CD14-positive monocyte (primary cell): ENCODE results near the gene CENATAC. TPM values are rescaled to one million over a fixed set of nuclear protein-coding genes. Genes with fewer than 3 reads are reported as not detected.

Experiments
- DNase-seq, 3 donors: peaks; one replicate each; pipeline ENCODE4 v3.0.0-alpha.2; 2011 to 2022
- H2AFZ ChIP-seq: 2 replicates; pipeline ENCODE4 v1.6.0; 2012; ENCODE audit warnings: mild to moderate bottlenecking, low read depth, low read length, inconsistent platforms; ENCODE audit not compliant: insufficient read depth, poor library complexity, severe bottlenecking
- H3K27ac ChIP-seq, 2 donors: 1 replicate in 1 of 2; 2 replicates in 1 of 2; pipeline ENCODE4 v1.5.1; 2012 to 2013; ENCODE audit warnings: low read length in 2 of 2, control low read depth in 1 of 2, inconsistent platforms in 1 of 2, low read depth in 1 of 2, mild to moderate bottlenecking in 1 of 2
- H3K27me3 ChIP-seq, 2 donors: one replicate each; pipeline versions ENCODE4 v1.6.0 to v1.6.1; 2011 to 2013; ENCODE audit warnings: low read length in 2 of 2; ENCODE audit not compliant: control insufficient read depth in 2 of 2, insufficient read depth in 2 of 2
- H3K36me3 ChIP-seq, 2 donors: replicated peaks in 1 of 2; 1 replicate in 1 of 2; 2 replicates in 1 of 2; pipeline versions ENCODE4 v1.5.1 to v1.6.1; 2012 to 2013; ENCODE audit warnings: low read length in 2 of 2, control low read depth in 1 of 2, inconsistent platforms in 1 of 2, mild to moderate bottlenecking in 1 of 2; ENCODE audit not compliant: insufficient read depth in 2 of 2, control insufficient read depth in 1 of 2
- H3K4me1 ChIP-seq, 2 donors: 1 replicate in 1 of 2; 2 replicates in 1 of 2; pipeline versions ENCODE4 v1.5.1 to v1.6.1; 2012 to 2013; ENCODE audit warnings: low read length in 2 of 2, control low read depth in 1 of 2, inconsistent platforms in 1 of 2, mild to moderate bottlenecking in 1 of 2, moderate library complexity in 1 of 2; ENCODE audit not compliant: insufficient read depth in 2 of 2, control insufficient read depth in 1 of 2
- H3K4me2 ChIP-seq: replicated peaks from 2 replicates; pipeline ENCODE3; 2012; ENCODE audit warnings: low read length, moderate library complexity, mild to moderate bottlenecking; ENCODE audit not compliant: poor library complexity, severe bottlenecking; ENCODE audit errors: extremely low read depth
- H3K4me3 ChIP-seq, 3 experiments: fragments of 200-600 bp in 1 of 3; sonication (generic) in 1 of 3; replicated peaks in 1 of 3; 1 replicate in 2 of 3; 2 replicates in 1 of 3; pipeline ENCODE4 v1.5.1; 2011 to 2013; ENCODE audit warnings: low read length in 3 of 3, mild to moderate bottlenecking in 3 of 3, control low read depth in 2 of 3, low read depth in 2 of 3, inconsistent platforms in 1 of 3, moderate library complexity in 1 of 3
- H3K79me2 ChIP-seq: 2 replicates; pipeline ENCODE4 v1.6.0; 2012; ENCODE audit warnings: mild to moderate bottlenecking, control low read depth, inconsistent platforms, low read length, moderate library complexity; ENCODE audit not compliant: insufficient read depth
- H3K9ac ChIP-seq: 2 replicates; pipeline ENCODE4 v1.6.0; 2017; ENCODE audit warnings: low read length, mild to moderate bottlenecking; ENCODE audit not compliant: insufficient read depth, poor library complexity, severe bottlenecking
- H3K9me3 ChIP-seq, 2 donors: replicated peaks in 1 of 2; 1 replicate in 1 of 2; 2 replicates in 1 of 2; pipeline versions ENCODE4 v1.5.1 to v1.6.1; 2012 to 2013; ENCODE audit warnings: low read length in 2 of 2, control low read depth in 1 of 2; ENCODE audit not compliant: control insufficient read depth in 1 of 2, insufficient read depth in 1 of 2
- H4K20me1 ChIP-seq: 2 replicates; pipeline ENCODE4 v1.6.0; 2012; ENCODE audit warnings: mild to moderate bottlenecking, low read length, control low read depth, moderate library complexity; ENCODE audit not compliant: insufficient read depth
- H3K27ac Mint-ChIP-seq, 7 donors: one replicate each; pipeline ENCODE4 v1.8.0; 2020; ENCODE audit warnings: mild to moderate bottlenecking in 7 of 7, mixed read lengths in 7 of 7, moderate library complexity in 6 of 7, inconsistent platforms in 2 of 7
- H3K27me3 Mint-ChIP-seq, 3 donors: one replicate each; pipeline ENCODE4 v1.8.0; 2021 to 2022; ENCODE audit warnings: low read depth in 3 of 3, mild to moderate bottlenecking in 3 of 3, mixed read lengths in 3 of 3, moderate library complexity in 3 of 3, inconsistent platforms in 1 of 3
- H3K36me3 Mint-ChIP-seq, 2 donors: one replicate each; pipeline ENCODE4 v1.8.0; 2020; ENCODE audit warnings: mixed read lengths in 2 of 2, inconsistent platforms in 1 of 2, mild to moderate bottlenecking in 1 of 2
- H3K4me1 Mint-ChIP-seq: one replicate; pipeline ENCODE4 v1.8.0; 2020; ENCODE audit warnings: mild to moderate bottlenecking, mixed read lengths
- H3K4me3 Mint-ChIP-seq, 2 donors: one replicate each; pipeline ENCODE4 v1.8.0; 2020; ENCODE audit warnings: mild to moderate bottlenecking in 2 of 2, mixed read lengths in 2 of 2, moderate library complexity in 1 of 2
- H3K9me3 Mint-ChIP-seq, 7 donors: one replicate each; pipeline ENCODE4 v1.8.0; 2020 to 2022; ENCODE audit warnings: mixed read lengths in 7 of 7, mild to moderate bottlenecking in 6 of 7, moderate library complexity in 6 of 7, inconsistent platforms in 2 of 7
- WGBS: methylation state at CpG from one replicate; pipeline ENCODE4 v1.1.5; 2013; ENCODE audit warnings: missing lambda C conversion rate; ENCODE audit not compliant: insufficient coverage; 5-methylcytosine and 5-hydroxymethylcytosine counted together
- intact Hi-C, 2 donors: fragments of 100-400 bp; cut with micrococcal nuclease; formaldehyde crosslinking; loops; one replicate each; pipeline versions ENCODE4 v1.15.0 to v1.15.1; 2023
- polyA plus RNA-seq, 3 donors: library from polyadenylated mRNA; depleted of rRNA in 1 of 3; unstranded in 2 of 3; stranded (reverse) in 1 of 3; fragments of 300-500 nt in 2 of 3; fragments of >200 nt in 1 of 3; fragmentation: Illumina TruSeq in 2 of 3; gene quantifications; 1 replicate in 2 of 3; 2 replicates in 1 of 3; pipeline ENCODE4 v1.2.3, GENCODE V29; 2012 to 2021
- TF ChIP-seq, protein P1 (sequence below): fragments of 200-600 bp; IDR thresholded peaks from one replicate; pipeline ENCODE4 v1.8.0; 2022; ENCODE audit warnings: antibody characterized with exemption, mild to moderate bottlenecking

CENATAC gene
- polyA plus RNA-seq, 3 donors: 2.7 to 47.8 (median 4.1) TPM

DNA sequence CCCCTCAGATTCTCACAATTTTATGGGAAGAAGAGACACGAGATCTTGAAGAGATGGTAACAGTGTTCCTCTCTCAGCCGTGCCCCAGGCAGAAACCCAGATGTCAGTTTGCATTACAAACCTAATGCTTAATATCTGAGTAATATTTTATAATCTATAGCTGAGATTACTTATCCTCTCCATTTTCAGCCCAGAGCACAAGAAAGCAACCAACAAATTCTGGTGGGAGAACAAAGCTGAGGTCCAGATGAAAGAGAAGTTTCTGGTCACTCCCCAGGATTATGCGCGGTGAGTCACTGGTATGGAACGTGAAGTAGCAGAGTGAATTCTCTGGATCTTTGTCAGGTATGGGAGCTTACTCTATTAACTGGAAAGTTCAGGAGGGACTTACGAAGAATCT is 884 bp downstream of the CENATAC start:
- H3K9me3 Mint-ChIP-seq: no peaks in the 10 kb centered on the region
- peak overlapping the region; percentile 95 to 97 for H3K4me3 Mint-ChIP-seq
- no peak for DNase-seq
- Histone ChIP-seq H3K4me2 (peak overlapping the region; percentile 99), H4K20me1 (no peaks in the 10 kb centered on the region), H2AFZ (peak overlapping the region; percentile 95), H3K27me3 (no peaks in the 10 kb centered on the region), H3K4me1 (peaks cover 19 to 23% of the 10 kb centered on the region in 2 donors), H3K9me3 (no peaks in the 10 kb centered on the region), H3K9ac (peak overlapping the region; percentile 89), H3K79me2 (peaks cover 34% of the 10 kb centered on the region), H3K4me3 (peak overlapping the region in 1 of 3 experiments; percentile 87), H3K27ac (peak overlapping the region in 1 of 2 donors; percentile 87), H3K36me3 (peaks cover 31 to 46% of the 10 kb centered on the region in 2 donors)
- peaks cover 0 to 2% (median 0%) of the 10 kb centered on the region in 3 donors for H3K27me3 Mint-ChIP-seq
- intact Hi-C loops: loop anchor here (1.0 to 5.0 kb wide), 3 partner anchors 17 to 33 kb away; partner anchors contain the start of gene SLC37A4 (in 1 of the 2)
- peaks cover 25% of the 10 kb centered on the region for H3K4me1 Mint-ChIP-seq
- H3K27ac Mint-ChIP-seq: peak overlapping the region; percentile 91 to 97 (median 95)
- H3K36me3 Mint-ChIP-seq: peaks cover 37 to 52% of the 10 kb centered on the region in 2 donors
- 100% methylated on average over 3 of the region's 6 CpGs for WGBS
- TF ChIP-seq, protein P1, sequence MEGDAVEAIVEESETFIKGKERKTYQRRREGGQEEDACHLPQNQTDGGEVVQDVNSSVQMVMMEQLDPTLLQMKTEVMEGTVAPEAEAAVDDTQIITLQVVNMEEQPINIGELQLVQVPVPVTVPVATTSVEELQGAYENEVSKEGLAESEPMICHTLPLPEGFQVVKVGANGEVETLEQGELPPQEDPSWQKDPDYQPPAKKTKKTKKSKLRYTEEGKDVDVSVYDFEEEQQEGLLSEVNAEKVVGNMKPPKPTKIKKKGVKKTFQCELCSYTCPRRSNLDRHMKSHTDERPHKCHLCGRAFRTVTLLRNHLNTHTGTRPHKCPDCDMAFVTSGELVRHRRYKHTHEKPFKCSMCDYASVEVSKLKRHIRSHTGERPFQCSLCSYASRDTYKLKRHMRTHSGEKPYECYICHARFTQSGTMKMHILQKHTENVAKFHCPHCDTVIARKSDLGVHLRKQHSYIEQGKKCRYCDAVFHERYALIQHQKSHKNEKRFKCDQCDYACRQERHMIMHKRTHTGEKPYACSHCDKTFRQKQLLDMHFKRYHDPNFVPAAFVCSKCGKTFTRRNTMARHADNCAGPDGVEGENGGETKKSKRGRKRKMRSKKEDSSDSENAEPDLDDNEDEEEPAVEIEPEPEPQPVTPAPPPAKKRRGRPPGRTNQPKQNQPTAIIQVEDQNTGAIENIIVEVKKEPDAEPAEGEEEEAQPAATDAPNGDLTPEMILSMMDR: no peak

DNA sequence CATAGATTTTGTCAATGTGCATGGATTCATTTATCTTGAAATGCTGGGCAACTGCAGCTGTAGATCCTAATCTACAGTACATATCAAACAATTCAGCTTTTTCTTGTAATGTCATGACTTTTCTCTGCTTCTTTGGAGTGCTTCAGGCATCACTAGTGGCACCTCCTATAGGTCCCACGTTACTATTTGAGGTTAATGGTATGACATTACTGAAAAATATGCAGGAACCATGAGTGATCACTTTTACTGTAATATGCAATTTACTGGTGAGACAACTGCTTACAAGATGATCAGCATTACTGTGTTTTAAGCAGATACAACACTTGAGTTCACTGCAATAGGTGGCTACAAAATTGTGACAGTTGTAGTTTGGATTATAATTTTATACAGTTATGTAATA is 3.0 kb downstream of the CENATAC start:
- H3K27ac ChIP-seq: no peak overlapping the region
- no peak overlapping the region for H2AFZ ChIP-seq
- intact Hi-C loops: no loop called here
- H3K27me3 ChIP-seq: no peaks in the 10 kb centered on the region
- DNase-seq: no peak
- H3K27ac Mint-ChIP-seq: no peak overlapping the region
- peaks cover 42 to 67% of the 10 kb centered on the region in 2 donors for H3K36me3 ChIP-seq
- H3K4me1 Mint-ChIP-seq: peaks cover 25% of the 10 kb centered on the region
- H3K9me3 Mint-ChIP-seq: no peaks in the 10 kb centered on the region
- WGBS: 60% methylated on average over 1 of the region's 1 CpG
- H3K4me3 ChIP-seq: no peak overlapping the region
- peaks cover 0 to 2% (median 0%) of the 10 kb centered on the region in 3 donors for H3K27me3 Mint-ChIP-seq
- H3K4me2 ChIP-seq: no peak overlapping the region
- H3K4me1 ChIP-seq: peaks cover 19 to 23% of the 10 kb centered on the region in 2 donors
- no peak overlapping the region for H3K4me3 Mint-ChIP-seq
- no peak overlapping the region for H3K9ac ChIP-seq
- TF ChIP-seq, protein P1: no peak
- peaks cover 47 to 69% of the 10 kb centered on the region in 2 donors for H3K36me3 Mint-ChIP-seq
- H3K79me2 ChIP-seq: peaks cover 34% of the 10 kb centered on the region
- no peaks in the 10 kb centered on the region for H3K9me3 ChIP-seq
- no peaks in the 10 kb centered on the region for H4K20me1 ChIP-seq
